ENCODE results near the gene DNAJC4.
A peak's percentile ranks its signal among the peaks of the same experiment; 100 is the strongest.

DNAJC4 gene

DNA sequence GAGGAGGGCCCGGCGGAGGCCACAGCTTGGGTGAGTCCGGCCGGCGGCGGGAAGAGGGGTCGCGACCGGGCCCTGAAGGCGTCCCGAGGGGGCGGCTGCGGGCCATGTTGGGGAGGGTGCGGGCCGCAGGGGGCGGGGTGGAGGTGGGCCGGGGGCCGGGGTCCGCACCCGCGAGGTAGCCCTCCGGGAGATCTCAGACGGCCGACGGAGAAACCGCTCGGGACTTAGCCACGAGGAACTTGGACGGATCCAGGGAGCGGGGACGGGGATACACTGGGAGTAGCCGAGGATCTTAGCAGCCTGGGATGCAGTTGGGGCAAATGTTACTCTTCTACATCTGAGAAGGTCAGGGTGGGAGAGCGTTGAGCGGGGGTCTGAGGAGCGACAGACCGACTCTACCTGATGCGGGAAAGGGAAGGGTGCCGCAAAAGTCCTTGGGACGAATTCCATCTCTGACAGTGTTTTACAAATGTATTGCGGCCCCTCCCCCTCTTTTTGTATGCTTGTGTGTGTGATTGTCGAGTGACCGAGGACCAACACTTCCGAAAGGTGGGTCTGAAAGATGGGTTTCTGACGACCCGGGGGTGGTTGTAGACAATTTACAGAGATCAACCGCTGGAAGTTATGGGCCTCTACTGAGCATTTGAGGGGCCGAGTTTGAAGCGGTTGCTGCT, 43.7 kb upstream of the DNAJC4 start:
- TF ChIP-seq ZFX (IDR thresholded peaks at IDR 0.05) (peak; percentile 58; the same call in 1 of the 2 replicates), CTCF (conservative IDR thresholded peaks at IDR 0.05) (no peak)
- H3K27ac ChIP-seq = no peak overlapping the region

DNA sequence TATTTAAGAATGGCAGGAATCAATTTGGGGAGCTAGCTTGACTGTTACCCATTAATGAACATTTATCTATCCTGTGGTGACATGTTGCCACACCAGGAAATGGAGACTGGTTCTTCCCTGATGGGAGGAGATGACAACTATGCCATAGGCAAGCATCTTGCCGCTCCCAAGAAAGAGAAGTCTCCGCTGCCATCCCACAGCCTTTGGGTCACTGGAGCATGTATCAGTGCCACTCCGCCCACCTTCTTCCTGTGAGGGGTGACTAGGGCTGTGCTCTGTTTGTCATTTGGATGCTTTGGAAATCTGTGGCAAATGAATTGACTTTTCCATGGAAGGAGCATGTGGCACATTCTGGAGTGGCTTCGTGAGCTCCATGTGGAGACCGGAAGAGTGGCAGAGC, 37.9 kb upstream of the DNAJC4 start:
- H3K27ac ChIP-seq = no peak overlapping the region
- no peak for TF ChIP-seq ZFX (IDR thresholded peaks at IDR 0.05)
- no peak for TF ChIP-seq CTCF (conservative IDR thresholded peaks at IDR 0.05)

DNA sequence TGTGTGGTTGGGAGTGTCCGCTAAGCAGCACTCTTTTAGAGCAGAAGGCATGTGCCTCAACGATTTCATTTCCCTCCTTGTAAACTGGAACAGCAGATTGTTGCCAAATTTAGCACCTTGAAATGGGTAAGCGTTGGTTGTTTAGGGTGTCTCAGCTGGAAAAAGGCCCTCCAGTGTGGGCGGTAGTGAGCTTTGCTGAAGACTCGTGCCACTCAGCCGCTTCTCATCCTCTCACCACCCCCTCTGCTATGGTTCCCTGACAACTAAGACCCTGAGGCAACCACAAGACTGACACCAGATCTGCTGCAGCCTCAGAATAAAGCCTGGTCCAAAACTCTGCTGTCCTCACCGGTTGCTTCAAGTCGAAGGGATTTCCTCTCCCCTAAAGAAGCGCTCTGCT, 33.7 kb upstream of the DNAJC4 start:
- TF ChIP-seq ZFX (IDR thresholded peaks at IDR 0.05) (no peak), CTCF (conservative IDR thresholded peaks at IDR 0.05) (no peak)
- no peak overlapping the region for H3K27ac ChIP-seq

DNA sequence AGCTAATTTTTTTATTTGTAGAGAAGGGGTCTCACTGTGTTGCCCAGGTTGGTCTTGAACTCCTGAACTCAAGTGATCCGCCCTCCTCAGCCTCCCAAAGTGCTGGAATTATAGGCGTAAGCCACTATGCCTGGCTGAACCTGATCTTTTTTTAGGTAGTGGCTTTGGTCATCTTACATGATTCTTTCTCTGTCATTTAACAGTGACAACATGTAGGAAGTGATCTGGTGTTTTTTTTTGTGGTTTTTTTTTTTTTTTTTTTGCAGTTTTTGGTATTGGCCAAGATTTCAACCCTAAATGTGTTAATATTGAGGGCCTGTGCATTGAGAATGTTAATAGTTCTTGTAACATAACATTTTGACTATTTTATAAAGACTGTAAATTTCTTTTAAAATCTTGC, 31.8 kb upstream of the DNAJC4 start:
- TF ChIP-seq ZFX (IDR thresholded peaks at IDR 0.05) (no peak), CTCF (conservative IDR thresholded peaks at IDR 0.05) (no peak)
- H3K27ac ChIP-seq = no peak overlapping the region

- no peak overlapping the region for H3K27ac ChIP-seq
- no peak for TF ChIP-seq ZFX (IDR thresholded peaks at IDR 0.05)
- no peak for TF ChIP-seq CTCF (conservative IDR thresholded peaks at IDR 0.05)
These were observed 28.8 kb upstream of the DNAJC4 start for GRCh38 chr11:64201543-64201942.

DNA sequence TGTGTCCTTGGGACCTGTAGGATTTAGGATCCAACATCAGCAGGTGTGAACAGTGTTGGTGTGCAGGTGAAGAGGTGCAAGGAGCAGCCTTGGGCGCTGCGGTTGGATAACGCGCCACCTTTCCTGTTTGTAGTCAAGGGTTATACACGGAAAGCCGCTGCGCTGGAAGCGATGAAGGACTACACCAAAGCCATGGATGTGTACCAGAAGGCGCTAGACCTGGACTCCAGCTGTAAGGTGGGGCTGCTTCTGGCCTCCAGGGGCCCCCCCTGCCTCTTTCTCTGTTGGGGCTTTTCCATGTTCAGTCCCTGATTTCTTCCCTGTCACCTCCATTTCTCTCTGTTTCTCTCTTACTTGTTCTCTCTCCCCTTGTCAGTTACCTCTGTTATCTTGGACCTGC, 27.4 kb upstream of the DNAJC4 start:
- TF ChIP-seq ZFX (IDR thresholded peaks at IDR 0.05) (no peak), CTCF (conservative IDR thresholded peaks at IDR 0.05) (no peak)
- H3K27ac ChIP-seq = no peak overlapping the region

GRCh38 chr11:64203421-64204079, 26.8 kb upstream of the DNAJC4 start:
- H3K27ac ChIP-seq = no peak overlapping the region
- TF ChIP-seq CTCF (conservative IDR thresholded peaks at IDR 0.05) = no peak
- no peak for TF ChIP-seq ZFX (IDR thresholded peaks at IDR 0.05)
